Astrocyte (in vitro differentiated cells and primary cell): ENCODE results near the gene NMNAT3. TPM values are rescaled to one million over a fixed set of nuclear protein-coding genes. Genes with fewer than 3 reads are reported as not detected.

ENCODE experiments used
- DNase-seq: peaks from one replicate; pipeline ENCODE4 v3.0.0-alpha.2; 2010; ENCODE audit warnings: low read depth
- FAIRE-seq: peaks from 2 replicates; lab custom pipeline; 2011; peaks lifted over from hg19 to GRCh38; lab: Jason Lieb, UNC
- H2AFZ ChIP-seq: 2 replicates; pipeline ENCODE4 v1.6.0; 2012; ENCODE audit warnings: low read depth, low read length, inconsistent platforms
- H3K27ac ChIP-seq: 2 replicates; pipeline ENCODE4 v1.5.1; 2011; ENCODE audit warnings: low read depth, low read length, inconsistent platforms
- H3K27me3 ChIP-seq: 2 replicates; pipeline ENCODE4 v1.6.0; 2011; ENCODE audit warnings: low read length, inconsistent platforms; ENCODE audit not compliant: insufficient read depth
- H3K36me3 ChIP-seq: 2 replicates; pipeline ENCODE4 v1.5.1; 2011; ENCODE audit warnings: low read length, inconsistent platforms; ENCODE audit not compliant: insufficient read depth
- H3K4me1 ChIP-seq: 2 replicates; pipeline ENCODE4 v1.5.1; 2011; ENCODE audit warnings: low read length, inconsistent platforms; ENCODE audit not compliant: insufficient read depth
- H3K4me2 ChIP-seq: 2 replicates; pipeline ENCODE4 v1.6.0; 2012; ENCODE audit warnings: low read length, inconsistent platforms
- H3K4me3 ChIP-seq: 2 replicates; pipeline ENCODE4 v1.5.1; 2011; ENCODE audit warnings: low read depth, mild to moderate bottlenecking, low read length, inconsistent platforms; ENCODE audit not compliant: insufficient read depth
- H3K79me2 ChIP-seq: 2 replicates; pipeline ENCODE4 v1.6.0; 2012; ENCODE audit warnings: mild to moderate bottlenecking, low read length, inconsistent platforms; ENCODE audit not compliant: insufficient read depth
- H3K9ac ChIP-seq: 2 replicates; pipeline ENCODE4 v1.6.0; 2012; ENCODE audit warnings: mild to moderate bottlenecking, low read length, inconsistent platforms
- H3K9me3 ChIP-seq: 2 replicates; pipeline ENCODE4 v1.5.1; 2012; ENCODE audit warnings: low read depth, mild to moderate bottlenecking, low read length, inconsistent platforms; ENCODE audit not compliant: insufficient read depth
- H4K20me1 ChIP-seq: 2 replicates; pipeline ENCODE4 v1.6.0; 2012; ENCODE audit warnings: low read length, inconsistent platforms; ENCODE audit not compliant: insufficient read depth
- H3K27ac Mint-ChIP-seq: one replicate; pipeline ENCODE4 v1.8.0; 2021; ENCODE audit warnings: mild to moderate bottlenecking, mixed read lengths; ENCODE audit not compliant: unreplicated experiment
- H3K27me3 Mint-ChIP-seq: one replicate; pipeline ENCODE4 v1.8.0; 2021; ENCODE audit warnings: low read depth, mixed read lengths; ENCODE audit not compliant: unreplicated experiment
- H3K36me3 Mint-ChIP-seq: one replicate; pipeline ENCODE4 v1.8.0; 2021; ENCODE audit warnings: low read depth, mixed read lengths; ENCODE audit not compliant: unreplicated experiment
- H3K4me1 Mint-ChIP-seq: one replicate; pipeline ENCODE4 v1.8.0; 2021; ENCODE audit warnings: low read depth, mixed read lengths; ENCODE audit not compliant: unreplicated experiment
- H3K4me3 Mint-ChIP-seq: one replicate; pipeline ENCODE4 v1.8.0; 2021; ENCODE audit warnings: mild to moderate bottlenecking, moderate library complexity, mixed read lengths; ENCODE audit not compliant: unreplicated experiment
- H3K9me3 Mint-ChIP-seq: one replicate; pipeline ENCODE4 v1.8.0; 2021; ENCODE audit warnings: mild to moderate bottlenecking, mixed read lengths; ENCODE audit not compliant: unreplicated experiment
- CTCF ChIP-seq: IDR thresholded peaks from 2 replicates; pipeline ENCODE4 v1.5.1; 2011; ENCODE audit warnings: low read depth, mild to moderate bottlenecking, inconsistent platforms, low read length, moderate library complexity; ENCODE audit not compliant: insufficient read depth
- EZH2 ChIP-seq: IDR thresholded peaks from 2 replicates; pipeline ENCODE4 v1.6.1; 2012; ENCODE audit warnings: mild to moderate bottlenecking, low read length, inconsistent platforms; ENCODE audit not compliant: insufficient read depth
- total RNA-seq: library from RNA; stranded (reverse); gene quantifications from 2 replicates; pipeline ENCODE4 v1.2.1, GENCODE V29; 2021

Gene NMNAT3
- total RNA-seq, 1 donor from 2014 or later: 1.3 TPM

- H3K79me2 ChIP-seq: no peaks in the 10 kb centered on the region
- no peak overlapping the region for H3K4me3 Mint-ChIP-seq
Measured at GRCh38 chr3:139679220-139679775, 1.5 kb upstream of the NMNAT3 start.

GRCh38 chr3:139676632-139677387 is 962 bp downstream of the NMNAT3 start:
- Mint-ChIP-seq H3K36me3 (no peaks in the 10 kb centered on the region), H3K27me3 (peaks cover 40% of the 10 kb centered on the region), H3K4me3 (peak overlapping the region; percentile 52), H3K4me1 (no peaks in the 10 kb centered on the region), H3K9me3 (no peaks in the 10 kb centered on the region), H3K27ac (no peak overlapping the region)
- Histone ChIP-seq H3K27ac (no peak overlapping the region), H3K27me3 (no peaks in the 10 kb centered on the region), H3K79me2 (no peaks in the 10 kb centered on the region), H3K9me3 (no peaks in the 10 kb centered on the region), H3K4me2 (peak overlapping the region; percentile 92), H4K20me1 (no peaks in the 10 kb centered on the region), H3K36me3 (no peaks in the 10 kb centered on the region), H2AFZ (peak overlapping the region; percentile 97), H3K4me1 (no peaks in the 10 kb centered on the region), H3K4me3 (no peak overlapping the region), H3K9ac (peak overlapping the region; percentile 63)
- FAIRE-seq (no peak), DNase-seq (no peak)
- no peak for TF ChIP-seq CTCF
- TF ChIP-seq EZH2: no peak

More at GRCh38 chr3:139679220-139679775, 1.5 kb upstream of the NMNAT3 start:
- Histone ChIP-seq H3K36me3 (no peaks in the 10 kb centered on the region), H2AFZ (no peak overlapping the region), H3K9ac (no peak overlapping the region), H3K9me3 (no peaks in the 10 kb centered on the region), H4K20me1 (no peaks in the 10 kb centered on the region), H3K27me3 (no peaks in the 10 kb centered on the region), H3K4me3 (no peak overlapping the region), H3K4me1 (no peaks in the 10 kb centered on the region), H3K27ac (no peak overlapping the region), H3K4me2 (no peak overlapping the region)
- Mint-ChIP-seq H3K27me3 (peaks cover 36% of the 10 kb centered on the region), H3K4me1 (no peaks in the 10 kb centered on the region), H3K27ac (no peak overlapping the region), H3K9me3 (no peaks in the 10 kb centered on the region), H3K36me3 (no peaks in the 10 kb centered on the region)
- DNase-seq: no peak
- FAIRE-seq: no peak
- TF ChIP-seq EZH2: no peak
- TF ChIP-seq CTCF: no peak

- no peak for FAIRE-seq
- no peaks in the 10 kb centered on the region for H3K36me3 ChIP-seq
- H3K27ac Mint-ChIP-seq: no peak overlapping the region
- H3K27me3 Mint-ChIP-seq: peaks cover 43% of the 10 kb centered on the region
- TF ChIP-seq CTCF (no peak), EZH2 (no peak)
- no peak overlapping the region for H3K27ac ChIP-seq
- no peaks in the 10 kb centered on the region for H3K36me3 Mint-ChIP-seq
- H3K4me1 ChIP-seq: no peaks in the 10 kb centered on the region
- no peak overlapping the region for H2AFZ ChIP-seq
- H4K20me1 ChIP-seq: no peaks in the 10 kb centered on the region
- no peaks in the 10 kb centered on the region for H3K79me2 ChIP-seq
- no peaks in the 10 kb centered on the region for H3K9me3 ChIP-seq
- H3K27me3 ChIP-seq: no peaks in the 10 kb centered on the region
- no peak overlapping the region for H3K4me2 ChIP-seq
- no peak overlapping the region for H3K9ac ChIP-seq
- no peak overlapping the region for H3K4me3 ChIP-seq
- no peak overlapping the region for H3K4me3 Mint-ChIP-seq
- H3K4me1 Mint-ChIP-seq: no peaks in the 10 kb centered on the region
- DNase-seq: no peak
- no peaks in the 10 kb centered on the region for H3K9me3 Mint-ChIP-seq
Measured at GRCh38 chr3:139676108-139676507, 1.7 kb downstream of the NMNAT3 start.
